Neural progenitor cell (in vitro differentiated cells): ENCODE measurements around the gene L3MBTL1. TPM values are rescaled to one million over a fixed set of nuclear protein-coding genes. Genes with fewer than 3 reads are reported as not detected.

ENCODE experiments used
- DNase-seq: peaks from one replicate; pipeline ENCODE4 v3.0.0-alpha.2; 2016; ENCODE audit warnings: low spot score
- H2AFZ ChIP-seq: fragments of 200-600 bp; sonication (generic); replicated peaks from 2 replicates; pipeline ENCODE4 v1.6.1; 2016; ENCODE audit warnings: antibody characterized with exemption
- H3F3A ChIP-seq: fragments of 200-600 bp; sonication (generic); 2 replicates; pipeline ENCODE4 v1.6.1; 2016; ENCODE audit warnings: antibody characterized with exemption, low read depth
- H3K27ac ChIP-seq: fragments of 200-600 bp; sonication (generic); 2 replicates; pipeline ENCODE4 v1.5.1; 2016; ENCODE audit warnings: mild to moderate bottlenecking
- H3K27me3 ChIP-seq: fragments of 200-600 bp; sonication (generic); 2 replicates; pipeline ENCODE4 v1.6.1; 2016; ENCODE audit warnings: mild to moderate bottlenecking, moderate library complexity
- H3K36me3 ChIP-seq: fragments of 200-600 bp; sonication (generic); 2 replicates; pipeline ENCODE4 v1.5.1; 2016
- H3K4me1 ChIP-seq: fragments of 200-600 bp; sonication (generic); 2 replicates; pipeline ENCODE4 v1.6.1; 2016; ENCODE audit warnings: mixed run types
- H3K4me2 ChIP-seq: fragments of 200-600 bp; sonication (generic); 2 replicates; pipeline ENCODE4 v1.6.1; 2016
- H3K4me3 ChIP-seq: fragments of 200-600 bp; sonication (generic); 2 replicates; pipeline ENCODE4 v1.5.1; 2016
- H3K79me2 ChIP-seq: fragments of 200-600 bp; sonication (generic); 2 replicates; pipeline ENCODE4 v1.6.1; 2016; ENCODE audit warnings: low read depth
- H3K9ac ChIP-seq: fragments of 200-600 bp; sonication (generic); 2 replicates; pipeline ENCODE4 v1.6.1; 2016
- H3K9me3 ChIP-seq: fragments of 200-600 bp; sonication (generic); 2 replicates; pipeline ENCODE4 v1.5.1; 2016; ENCODE audit warnings: low read depth
- H4K20me1 ChIP-seq: fragments of 200-600 bp; sonication (generic); 2 replicates; pipeline ENCODE4 v1.6.1; 2016; ENCODE audit warnings: low read depth
- H3K27ac Mint-ChIP-seq: 3 replicates; pipeline ENCODE4 v1.8.0; 2021; ENCODE audit warnings: mixed read lengths
- H3K27me3 Mint-ChIP-seq: 2 replicates; pipeline ENCODE4 v1.8.0; 2022; ENCODE audit warnings: low read depth, mild to moderate bottlenecking, inconsistent platforms, moderate library complexity, mixed read lengths; ENCODE audit not compliant: insufficient read depth
- H3K36me3 Mint-ChIP-seq: 3 replicates; pipeline ENCODE4 v1.8.0; 2021; ENCODE audit warnings: mixed read lengths
- H3K4me1 Mint-ChIP-seq: 3 replicates; pipeline ENCODE4 v1.8.0; 2021; ENCODE audit warnings: mixed read lengths
- H3K4me3 Mint-ChIP-seq: 3 replicates; pipeline ENCODE4 v1.8.0; 2021; ENCODE audit warnings: mild to moderate bottlenecking, moderate library complexity, mixed read lengths
- H3K9me3 Mint-ChIP-seq: 3 replicates; pipeline ENCODE4 v1.8.0; 2020; ENCODE audit warnings: mixed read lengths
- CTCF ChIP-seq: fragments of 200-600 bp; sonication (generic); IDR thresholded peaks from 2 replicates; pipeline ENCODE4 v1.5.1; 2017; ENCODE audit warnings: antibody characterized with exemption, mild to moderate bottlenecking
- EZH2 ChIP-seq: fragments of 200-600 bp; sonication (generic); IDR thresholded peaks from 2 replicates; pipeline ENCODE4 v1.6.1; 2017; ENCODE audit warnings: antibody characterized with exemption, mild to moderate bottlenecking, moderate library complexity
- EZH2phosphoT487 ChIP-seq: fragments of 200-600 bp; sonication (generic); IDR thresholded peaks from 2 replicates; pipeline ENCODE4 v1.6.1; 2017; ENCODE audit warnings: antibody characterized with exemption
- total RNA-seq: library from RNA; depleted of rRNA; stranded (reverse); fragments of >200 nt; gene quantifications from 2 replicates; pipeline ENCODE4 v1.2.3, GENCODE V29; 2015; ENCODE audit warnings: low replicate concordance

L3MBTL1 gene
- total RNA-seq, 1 donor from 2014 or later, result 27.6 TPM

GRCh38 chr20:43542161-43542560, 34.7 kb downstream of the L3MBTL1 start:
- H3K27me3 Mint-ChIP-seq, result peaks cover 2% of the 10 kb centered on the region
- TF ChIP-seq EZH2phosphoT487 (no peak), EZH2 (no peak), CTCF (no peak)
- H3K9me3 Mint-ChIP-seq, result peaks cover 4% of the 10 kb centered on the region
- H3K4me3 Mint-ChIP-seq, result no peak overlapping the region
- H4K20me1 ChIP-seq, result no peaks in the 10 kb centered on the region
- H3K4me3 ChIP-seq, result no peak overlapping the region
- peaks cover 14% of the 10 kb centered on the region for H3K36me3 Mint-ChIP-seq
- no peak overlapping the region for H3K27ac Mint-ChIP-seq
- DNase-seq, result no peak
- H3K4me2 ChIP-seq, result no peak overlapping the region
- H3F3A ChIP-seq, result no peaks in the 10 kb centered on the region
- H3K9ac ChIP-seq, result no peak overlapping the region
- H3K4me1 Mint-ChIP-seq, result no peaks in the 10 kb centered on the region
- H3K9me3 ChIP-seq, result no peaks in the 10 kb centered on the region
- H3K27me3 ChIP-seq, result no peaks in the 10 kb centered on the region
- H2AFZ ChIP-seq, result no peak overlapping the region
- no peaks in the 10 kb centered on the region for H3K4me1 ChIP-seq
- no peaks in the 10 kb centered on the region for H3K79me2 ChIP-seq
- H3K36me3 ChIP-seq, result no peaks in the 10 kb centered on the region
- no peak overlapping the region for H3K27ac ChIP-seq

GRCh38 chr20:43542674-43543073, 35.2 kb downstream of the L3MBTL1 start:
- Mint-ChIP-seq H3K27ac (no peak overlapping the region), H3K4me1 (no peaks in the 10 kb centered on the region), H3K36me3 (peaks cover 18% of the 10 kb centered on the region), H3K27me3 (peaks cover 3% of the 10 kb centered on the region), H3K4me3 (no peak overlapping the region), H3K9me3 (peaks cover 8% of the 10 kb centered on the region)
- no peak overlapping the region for H3K9ac ChIP-seq
- no peaks in the 10 kb centered on the region for H3K9me3 ChIP-seq
- H3K4me3 ChIP-seq, result no peak overlapping the region
- no peak overlapping the region for H3K27ac ChIP-seq
- H3K79me2 ChIP-seq, result no peaks in the 10 kb centered on the region
- no peak overlapping the region for H3K4me2 ChIP-seq
- H3K36me3 ChIP-seq, result no peaks in the 10 kb centered on the region
- DNase-seq, result no peak
- H3K4me1 ChIP-seq, result no peaks in the 10 kb centered on the region
- no peak overlapping the region for H2AFZ ChIP-seq
- H3F3A ChIP-seq, result no peaks in the 10 kb centered on the region
- TF ChIP-seq EZH2, result no peak
- no peak for TF ChIP-seq CTCF
- no peak for TF ChIP-seq EZH2phosphoT487
- H4K20me1 ChIP-seq, result no peaks in the 10 kb centered on the region
- H3K27me3 ChIP-seq, result no peaks in the 10 kb centered on the region

GRCh38 chr20:43543138-43543537, 35.6 kb downstream of the L3MBTL1 start:
- Histone ChIP-seq H3K4me1 (no peaks in the 10 kb centered on the region), H3K27me3 (no peaks in the 10 kb centered on the region), H3K9me3 (no peaks in the 10 kb centered on the region), H4K20me1 (no peaks in the 10 kb centered on the region), H3K79me2 (no peaks in the 10 kb centered on the region), H3K4me3 (no peak overlapping the region), H3F3A (no peaks in the 10 kb centered on the region), H3K9ac (no peak overlapping the region), H3K36me3 (no peaks in the 10 kb centered on the region), H3K4me2 (no peak overlapping the region), H2AFZ (no peak overlapping the region), H3K27ac (no peak overlapping the region)
- no peaks in the 10 kb centered on the region for H3K4me1 Mint-ChIP-seq
- DNase-seq, result no peak
- TF ChIP-seq CTCF (no peak), EZH2 (no peak), EZH2phosphoT487 (no peak)
- peaks cover 8% of the 10 kb centered on the region for H3K9me3 Mint-ChIP-seq
- no peak overlapping the region for H3K4me3 Mint-ChIP-seq
- H3K27me3 Mint-ChIP-seq, result peaks cover 4% of the 10 kb centered on the region
- H3K36me3 Mint-ChIP-seq, result peaks cover 18% of the 10 kb centered on the region
- no peak overlapping the region for H3K27ac Mint-ChIP-seq
